Stimulated activated naive CD8-positive, alpha-beta T cell treated with anti-CD3 and anti-CD28 coated beads, Interleukin-15, Interleukin-2, amounts not matched to agents 100 ng/mL and 50 ng/mL, for 24 hours (primary cell): ENCODE measurements around the gene XYLB.

Experiments used
- H3K27ac Mint-ChIP-seq: one replicate; pipeline ENCODE4 v1.8.0; 2021; ENCODE audit warnings: mild to moderate bottlenecking, mixed read lengths
- H3K27me3 Mint-ChIP-seq: one replicate; pipeline ENCODE4 v1.8.0; 2021; ENCODE audit warnings: mixed read lengths
- H3K36me3 Mint-ChIP-seq: one replicate; pipeline ENCODE4 v1.8.0; 2021; ENCODE audit warnings: low read depth, mixed read lengths
- H3K4me1 Mint-ChIP-seq: one replicate; pipeline ENCODE4 v1.8.0; 2021; ENCODE audit warnings: low read depth, mixed read lengths
- H3K4me3 Mint-ChIP-seq: one replicate; pipeline ENCODE4 v1.8.0; 2021; ENCODE audit warnings: mild to moderate bottlenecking, mixed read lengths
- H3K9me3 Mint-ChIP-seq: one replicate; pipeline ENCODE4 v1.8.0; 2021; ENCODE audit warnings: mixed read lengths

Gene XYLB

GRCh38 chr3:38366082-38366481, 19.5 kb downstream of the XYLB start:
- Mint-ChIP-seq H3K27me3 (no peaks in the 10 kb centered on the region), H3K4me3 (no peak overlapping the region), H3K36me3 (peaks cover 31% of the 10 kb centered on the region), H3K9me3 (no peaks in the 10 kb centered on the region), H3K27ac (no peak overlapping the region), H3K4me1 (peaks cover 6% of the 10 kb centered on the region)

- Mint-ChIP-seq H3K4me3 (no peak overlapping the region), H3K27me3 (no peaks in the 10 kb centered on the region), H3K4me1 (peaks cover 6% of the 10 kb centered on the region), H3K27ac (no peak overlapping the region), H3K9me3 (no peaks in the 10 kb centered on the region), H3K36me3 (peaks cover 32% of the 10 kb centered on the region)
Observed at GRCh38 chr3:38367779-38368178, 21.2 kb downstream of the XYLB start.

GRCh38 chr3:38368238-38368637, 21.7 kb downstream of the XYLB start:
- Mint-ChIP-seq H3K27me3 (no peaks in the 10 kb centered on the region), H3K4me1 (peaks cover 8% of the 10 kb centered on the region), H3K9me3 (no peaks in the 10 kb centered on the region), H3K4me3 (no peak overlapping the region), H3K27ac (no peak overlapping the region), H3K36me3 (peaks cover 35% of the 10 kb centered on the region)

- Mint-ChIP-seq H3K36me3 (peaks cover 30% of the 10 kb centered on the region), H3K27ac (no peak overlapping the region), H3K27me3 (no peaks in the 10 kb centered on the region), H3K9me3 (no peaks in the 10 kb centered on the region), H3K4me1 (peaks cover 16% of the 10 kb centered on the region), H3K4me3 (no peak overlapping the region)
Observed at GRCh38 chr3:38369186-38369585, 22.6 kb downstream of the XYLB start.

GRCh38 chr3:38370149-38370548, 23.6 kb downstream of the XYLB start:
- Mint-ChIP-seq H3K4me1 (peaks cover 20% of the 10 kb centered on the region), H3K27me3 (no peaks in the 10 kb centered on the region), H3K27ac (no peak overlapping the region), H3K9me3 (no peaks in the 10 kb centered on the region), H3K36me3 (peaks cover 25% of the 10 kb centered on the region), H3K4me3 (no peak overlapping the region)

- Mint-ChIP-seq H3K9me3 (no peaks in the 10 kb centered on the region), H3K27ac (no peak overlapping the region), H3K27me3 (no peaks in the 10 kb centered on the region), H3K36me3 (peaks cover 22% of the 10 kb centered on the region), H3K4me3 (no peak overlapping the region), H3K4me1 (peaks cover 20% of the 10 kb centered on the region)
Observed at GRCh38 chr3:38370861-38371260, 24.3 kb downstream of the XYLB start.

- Mint-ChIP-seq H3K27ac (no peak overlapping the region), H3K9me3 (no peaks in the 10 kb centered on the region), H3K4me1 (peaks cover 20% of the 10 kb centered on the region), H3K4me3 (no peak overlapping the region), H3K27me3 (no peaks in the 10 kb centered on the region), H3K36me3 (peaks cover 22% of the 10 kb centered on the region)
Observed at GRCh38 chr3:38371541-38372213, 25.1 kb downstream of the XYLB start.

- Mint-ChIP-seq H3K36me3 (peaks cover 24% of the 10 kb centered on the region), H3K4me1 (peaks cover 20% of the 10 kb centered on the region), H3K9me3 (no peaks in the 10 kb centered on the region), H3K27ac (no peak overlapping the region), H3K4me3 (no peak overlapping the region), H3K27me3 (no peaks in the 10 kb centered on the region)
Observed at GRCh38 chr3:38372214-38372601, 25.6 kb downstream of the XYLB start.

- peak overlapping the region; percentile 72 for H3K27ac Mint-ChIP-seq
- no peaks in the 10 kb centered on the region for H3K9me3 Mint-ChIP-seq
- peaks cover 20% of the 10 kb centered on the region for H3K4me1 Mint-ChIP-seq
- no peaks in the 10 kb centered on the region for H3K27me3 Mint-ChIP-seq
- H3K4me3 Mint-ChIP-seq: no peak overlapping the region
- peaks cover 21% of the 10 kb centered on the region for H3K36me3 Mint-ChIP-seq
Observed at GRCh38 chr3:38374221-38374620, 27.6 kb downstream of the XYLB start.

GRCh38 chr3:38375072-38375471, 28.5 kb downstream of the XYLB start:
- Mint-ChIP-seq H3K36me3 (peaks cover 29% of the 10 kb centered on the region), H3K4me3 (no peak overlapping the region), H3K27ac (no peak overlapping the region), H3K27me3 (no peaks in the 10 kb centered on the region), H3K9me3 (no peaks in the 10 kb centered on the region), H3K4me1 (peaks cover 20% of the 10 kb centered on the region)

GRCh38 chr3:38375488-38376097, 29.0 kb downstream of the XYLB start:
- Mint-ChIP-seq H3K27me3 (no peaks in the 10 kb centered on the region), H3K36me3 (peaks cover 32% of the 10 kb centered on the region), H3K4me3 (no peak overlapping the region), H3K4me1 (peaks cover 20% of the 10 kb centered on the region), H3K27ac (no peak overlapping the region), H3K9me3 (no peaks in the 10 kb centered on the region)

- Mint-ChIP-seq H3K4me3 (no peak overlapping the region), H3K27me3 (no peaks in the 10 kb centered on the region), H3K36me3 (peaks cover 39% of the 10 kb centered on the region), H3K27ac (no peak overlapping the region), H3K4me1 (peaks cover 20% of the 10 kb centered on the region), H3K9me3 (no peaks in the 10 kb centered on the region)
Observed at GRCh38 chr3:38376098-38376816, 29.7 kb downstream of the XYLB start.

GRCh38 chr3:38379201-38379770, 32.7 kb downstream of the XYLB start:
- Mint-ChIP-seq H3K27me3 (no peaks in the 10 kb centered on the region), H3K36me3 (peaks cover 45% of the 10 kb centered on the region), H3K27ac (no peak overlapping the region), H3K4me1 (peaks cover 8% of the 10 kb centered on the region), H3K4me3 (no peak overlapping the region), H3K9me3 (no peaks in the 10 kb centered on the region)

- Mint-ChIP-seq H3K27ac (no peak overlapping the region), H3K4me1 (no peaks in the 10 kb centered on the region), H3K4me3 (no peak overlapping the region), H3K27me3 (no peaks in the 10 kb centered on the region), H3K36me3 (peaks cover 53% of the 10 kb centered on the region), H3K9me3 (peaks cover 7% of the 10 kb centered on the region)
Observed at GRCh38 chr3:38382506-38383080, 36.0 kb downstream of the XYLB start.
